Measurements from ENCODE around the gene BCL2L14. TPM values are rescaled to one million over a fixed set of nuclear protein-coding genes. Genes with fewer than 3 reads are reported as not detected.

BCL2L14 gene
- total and polyA plus RNA-seq, 2 of the 4 experiments (the other 2 are of a cell fraction): not detected

GRCh38 chr12:12107678-12108077 is 36.9 kb downstream of the BCL2L14 start:
- Histone ChIP-seq H2AK5ac (ENCODE audit: low read depth, low read length) (no peak overlapping the region), H3K4ac (ENCODE audit: low read depth, low read length) (no peak overlapping the region), H3K27me3 (ENCODE audit: control insufficient read depth, insufficient read depth, low read length) (no peaks in the 10 kb centered on the region), H3K4me2 (ENCODE audit: low read depth, low read length) (no peak overlapping the region), H3K4me3 (ENCODE audit: insufficient read depth, low read depth, low read length) (no peak overlapping the region), H2BK120ac (ENCODE audit: low read depth, low read length) (no peak overlapping the region), H3K18ac (ENCODE audit: low read depth, low read length) (no peak overlapping the region), H3K36me3 (ENCODE audit: control insufficient read depth, insufficient read depth, low read length) (no peaks in the 10 kb centered on the region), H2BK5ac (ENCODE audit: low read depth, low read length, poor library complexity, severe bottlenecking) (no peak overlapping the region), H2AFZ (replicated peaks; ENCODE audit: low read length, poor library complexity) (no peak overlapping the region), H2BK20ac (ENCODE audit: low read depth, low read length) (no peak overlapping the region), H3K23ac (ENCODE audit: low read depth, low read length) (no peak overlapping the region), H3K79me1 (ENCODE audit: low read depth in 1 of 2, low read length in 2 of 2) (no peaks in the 10 kb centered on the region), H3K9ac (ENCODE audit: low read depth, low read length) (no peak overlapping the region), H2AK9ac (replicated peaks; ENCODE audit: low read depth, low read length, poor library complexity) (no peak overlapping the region), H3K27ac (ENCODE audit: insufficient read depth, low read length) (no peak overlapping the region), H3K14ac (replicated peaks; ENCODE audit: low read depth, low read length) (no peak overlapping the region), H4K91ac (ENCODE audit: insufficient read depth, low read depth, low read length) (no peak overlapping the region), H3K9me3 (ENCODE audit: control insufficient read depth, insufficient read depth, low read length) (peaks cover 14% of the 10 kb centered on the region), H3K9me1 (ENCODE audit: insufficient read depth, low read length) (no peaks in the 10 kb centered on the region), H3K56ac (ENCODE audit: extremely low read depth, insufficient read depth, low read length) (no peak overlapping the region), H4K8ac (ENCODE audit: low read depth in 2 of 2, low read length in 2 of 2) (no peak overlapping the region), H4K20me1 (ENCODE audit: insufficient read depth, low read length) (no peaks in the 10 kb centered on the region), H3K4me1 (ENCODE audit: control insufficient read depth, insufficient read depth, low read length) (no peaks in the 10 kb centered on the region), H4K5ac (ENCODE audit: low read depth, low read length) (no peak overlapping the region), H2BK15ac (ENCODE audit: low read depth, low read length) (no peak overlapping the region)
- ChIA-PET CTCF (interaction anchor here (0.6 kb wide), 2 partner anchors 12 to 177 kb away, joined by 3 to 7 read pairs; no protein-coding TSS in a partner anchor), POLR2A (ENCODE audit: unreplicated experiment) (interaction anchor here (0.6 kb wide), 1 partner anchor 602 kb away, joined by 4 read pairs; no protein-coding TSS in a partner anchor)
- no TSS peak for BruUV-seq (replicated peaks)
- WGBS, 2 experiments (ENCODE audit: extremely low coverage in 2 of 2, insufficient read length in 1 of 2): 93% methylated on average over 3 of the region's 6 CpGs; no CpG with 5 or more reads in 1 of the 2 experiments
- dilution Hi-C loops (cut with HindIII; ENCODE audit: low sequenced_read_pairs, unreplicated experiment) (no loop called here), intact Hi-C loops (cut with micrococcal nuclease) (no loop called here), in situ Hi-C loops (cut with MboI; ENCODE audit: low sequenced_read_pairs) (no loop called here)
- ATAC-seq (ENCODE audit: low read depth): no peak
- no peak for DNase-seq
- TF ChIP-seq FOS (IDR thresholded peaks at IDR 0.05; ENCODE audit: low read depth, low read length) (no peak), CHD1 (IDR thresholded peaks at IDR 0.05; ENCODE audit: low read depth, low read length) (no peak), MAFK (IDR thresholded peaks at IDR 0.05; ENCODE audit: low read depth, low read length) (no peak)
